GM19099 (cell line): ENCODE data around the gene ATF5.

Experiments
- POLR2A ChIP-seq: IDR thresholded peaks from 3 replicates; pipeline ENCODE4 v1.6.1; 2011; ENCODE audit warnings: low read depth; ENCODE audit not compliant: insufficient read length; ENCODE audit errors: extremely low read depth

The ATF5 gene

DNA sequence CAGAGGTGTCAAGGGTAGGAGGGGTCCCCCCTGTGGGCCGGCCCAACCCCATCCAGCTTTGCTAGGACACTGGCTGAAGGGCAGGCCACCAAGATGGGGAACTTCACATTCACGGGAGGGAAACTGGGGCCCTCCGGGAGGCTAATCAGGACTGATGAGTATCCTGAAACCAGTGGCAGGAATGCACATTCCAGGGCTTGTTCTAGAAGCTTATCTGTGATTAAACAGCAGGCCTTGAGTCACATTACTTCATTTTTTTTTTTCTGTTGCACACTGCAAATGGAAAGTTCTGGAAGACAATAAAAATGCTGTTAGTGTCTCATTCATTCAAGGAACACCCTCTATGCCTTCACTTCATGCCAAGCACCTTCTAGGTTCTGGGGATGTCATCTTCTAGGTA is 47.5 kb downstream of the ATF5 start:
- no peak for TF ChIP-seq POLR2A

DNA sequence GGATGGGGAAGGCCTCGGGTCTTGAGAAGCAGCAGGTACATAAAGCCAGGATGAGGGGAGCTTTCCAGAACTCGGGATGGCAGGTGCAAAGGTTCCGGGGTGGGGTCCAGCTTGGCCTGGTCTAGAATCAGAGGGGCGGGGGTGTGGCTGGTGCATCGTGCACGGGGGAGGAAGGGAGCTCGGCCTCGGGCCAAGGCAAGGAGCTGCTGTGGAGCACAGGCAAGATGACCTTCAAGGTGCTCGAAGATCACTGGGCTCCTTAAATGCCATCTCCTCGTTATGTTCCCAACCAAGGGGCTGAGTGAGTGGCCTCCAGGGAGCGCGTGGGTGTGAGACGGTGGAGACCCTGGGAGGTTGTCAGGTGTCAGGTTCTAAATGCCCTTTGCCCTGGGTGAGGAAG is 48.1 kb downstream of the ATF5 start:
- TF ChIP-seq POLR2A: no peak

DNA sequence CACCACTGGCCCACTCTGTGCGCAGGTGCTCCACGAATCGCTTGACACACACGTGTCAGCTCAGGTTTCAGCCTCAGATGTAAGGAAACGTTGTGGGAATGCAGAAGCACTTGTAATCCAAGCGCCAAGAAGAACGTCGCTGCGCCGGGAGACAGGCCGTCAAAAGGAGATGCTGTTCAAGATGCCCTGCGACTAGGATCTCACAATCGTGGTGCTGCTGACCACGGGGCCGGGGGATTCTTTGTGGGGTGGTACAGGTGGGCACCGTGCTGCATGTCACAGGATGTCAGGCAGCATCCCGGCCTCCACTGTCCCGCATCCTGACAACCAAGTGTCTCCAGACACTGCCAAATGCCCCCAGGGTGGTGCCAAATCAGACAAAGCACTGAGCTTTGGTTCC is 48.9 kb downstream of the ATF5 start:
- no peak for TF ChIP-seq POLR2A

DNA sequence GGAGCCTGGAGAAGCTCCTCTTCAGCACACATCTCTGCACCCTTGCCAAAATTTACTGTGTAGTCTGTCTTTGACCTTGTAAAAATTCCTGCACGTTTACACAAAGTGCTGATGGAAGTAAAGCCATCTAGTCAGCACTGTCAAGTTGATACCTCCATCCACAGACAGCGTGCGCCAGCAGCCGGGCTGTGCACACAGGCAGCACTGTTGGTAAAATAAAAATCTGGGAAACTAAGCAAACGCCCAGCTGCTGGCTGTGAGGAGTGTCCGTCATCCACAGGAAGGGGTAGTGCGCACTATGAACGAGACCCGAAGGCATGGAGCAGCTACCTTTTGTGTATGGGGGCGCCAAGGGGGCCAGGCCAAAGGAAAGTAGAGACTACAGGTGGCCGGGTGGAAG is 49.3 kb downstream of the ATF5 start:
- TF ChIP-seq POLR2A: no peak

DNA sequence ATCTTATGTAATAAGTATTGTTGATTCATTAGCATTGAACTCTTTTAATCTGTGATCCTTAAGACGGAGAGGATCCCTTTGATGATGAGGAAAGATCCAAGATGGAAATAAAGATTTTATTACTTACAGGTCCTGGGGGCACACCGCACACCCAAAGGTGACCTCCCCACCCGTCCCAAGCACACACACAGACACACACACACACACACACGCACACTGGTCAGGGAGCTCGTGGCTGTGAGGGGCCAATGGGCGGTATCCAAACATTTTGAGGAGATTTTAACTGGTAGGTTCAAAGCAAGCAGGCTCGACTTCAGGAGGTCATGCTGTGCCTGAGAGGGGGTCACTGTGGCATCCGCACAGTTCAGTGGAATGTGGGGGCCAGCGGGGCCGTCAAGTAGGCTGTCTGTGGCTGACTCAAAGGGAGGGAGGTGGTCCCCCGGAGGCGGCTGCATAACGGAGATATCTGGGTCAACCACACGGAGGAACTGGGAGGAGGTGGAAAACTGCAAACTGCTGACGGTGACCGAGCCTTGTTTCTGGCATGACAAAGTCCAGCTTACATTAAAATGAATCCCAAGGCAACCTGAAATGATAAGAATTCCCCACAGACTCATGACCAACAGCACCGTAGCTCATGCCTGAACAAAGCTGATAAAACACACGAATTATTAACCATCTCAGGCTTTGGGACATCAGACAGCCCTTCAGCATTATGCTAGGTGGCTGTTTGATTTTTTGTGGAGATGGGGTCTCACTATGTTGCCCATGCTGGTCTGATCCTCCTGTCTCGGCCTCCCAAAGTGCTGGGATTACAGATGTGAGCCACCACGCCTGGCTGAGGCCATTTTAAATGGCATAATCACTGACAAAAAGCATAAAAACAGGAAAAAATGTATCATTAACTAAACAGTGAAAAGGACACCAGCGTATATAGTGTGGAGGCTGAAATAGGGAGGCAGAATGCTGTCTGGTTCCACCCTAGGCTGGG is 52.9 kb downstream of the ATF5 start:
- no peak for TF ChIP-seq POLR2A
